OCI-LY1 (cell line): ENCODE results near the gene CHN2.

Experiments used
- H2AFZ ChIP-seq: fragments of 200-600 bp; sonication (generic), shearing (Covaris generic); 2 replicates; pipeline ENCODE4 v1.6.0; 2014; ENCODE audit warnings: antibody characterized with exemption, mild to moderate bottlenecking, low read length
- H3F3A ChIP-seq: fragments of 200-600 bp; sonication (generic), shearing (Covaris generic); 2 replicates; pipeline ENCODE4 v1.6.0; 2014; ENCODE audit warnings: mild to moderate bottlenecking, antibody characterized with exemption, low read length, moderate library complexity; ENCODE audit not compliant: insufficient read depth
- H3K27ac ChIP-seq: fragments of 200-600 bp; sonication (generic); 2 replicates; pipeline ENCODE4 v1.5.1; 2014; ENCODE audit warnings: low read length, mixed run types, mild to moderate bottlenecking, low read depth; ENCODE audit not compliant: poor library complexity, severe bottlenecking
- H3K27me3 ChIP-seq: fragments of 200-600 bp; sonication (generic); 2 replicates; pipeline ENCODE4 v1.6.0; 2014; ENCODE audit warnings: antibody characterized with exemption, mild to moderate bottlenecking, low read length, moderate library complexity; ENCODE audit not compliant: insufficient read depth
- H3K36me3 ChIP-seq: fragments of 200-600 bp; sonication (generic); 2 replicates; pipeline ENCODE4 v1.6.1; 2014; ENCODE audit warnings: mild to moderate bottlenecking, antibody characterized with exemption, low read length, moderate library complexity, mixed read lengths; ENCODE audit not compliant: insufficient read depth
- H3K4me1 ChIP-seq: fragments of 200-600 bp; sonication (generic); 2 replicates; pipeline ENCODE4 v1.5.1; 2014; ENCODE audit warnings: mild to moderate bottlenecking, low read length, moderate library complexity; ENCODE audit not compliant: insufficient read depth, severe bottlenecking
- H3K4me2 ChIP-seq: fragments of 200-600 bp; sonication (generic), shearing (Covaris generic); 2 replicates; pipeline ENCODE4 v1.6.1; 2014; ENCODE audit warnings: low read length
- H3K4me3 ChIP-seq: fragments of 200-600 bp; sonication (generic); 2 replicates; pipeline ENCODE4 v1.5.1; 2014; ENCODE audit warnings: low read length, low read depth, mild to moderate bottlenecking, mixed read lengths; ENCODE audit not compliant: poor library complexity, severe bottlenecking
- H3K79me2 ChIP-seq: fragments of 200-600 bp; shearing (Covaris generic); 2 replicates; pipeline ENCODE4 v1.6.1; 2016; ENCODE audit warnings: mixed run types, low read length, mixed read lengths; ENCODE audit not compliant: insufficient read depth
- H3K9ac ChIP-seq: fragments of 200-600 bp; sonication (generic), shearing (Covaris generic); 2 replicates; pipeline ENCODE4 v1.6.1; 2014; ENCODE audit warnings: mild to moderate bottlenecking, low read length, mixed read lengths
- H3K9me2 ChIP-seq: fragments of 200-600 bp; sonication (generic), shearing (Covaris generic); 2 replicates; pipeline ENCODE4 v1.6.1; 2014; ENCODE audit warnings: low read depth, mild to moderate bottlenecking, low read length, mixed read lengths
- H3K9me3 ChIP-seq: fragments of 200-600 bp; shearing (Covaris generic); 2 replicates; pipeline ENCODE4 v1.6.1; 2014; ENCODE audit warnings: low read length, mixed read lengths
- H4K20me1 ChIP-seq: fragments of 200-600 bp; sonication (generic), shearing (Covaris generic); 2 replicates; pipeline ENCODE4 v1.6.0; 2016; ENCODE audit warnings: mild to moderate bottlenecking, low read length; ENCODE audit not compliant: insufficient read depth
- EZH2 ChIP-seq: fragments of 200-600 bp; sonication (generic), shearing (Covaris generic); IDR thresholded peaks from 2 replicates; pipeline ENCODE4 v1.8.0; 2017; ENCODE audit warnings: borderline replicate concordance, mixed run types, mild to moderate bottlenecking, antibody characterized with exemption, low read length, moderate library complexity, mixed read lengths
- TF ChIP-seq, protein P1 (sequence below): fragments of 200-600 bp; sonication (generic), shearing (Covaris generic); IDR thresholded peaks from 2 replicates; pipeline ENCODE4 v1.5.1; 2017; ENCODE audit warnings: mild to moderate bottlenecking, antibody characterized with exemption, low read length, moderate library complexity, mixed read lengths

The CHN2 gene

DNA sequence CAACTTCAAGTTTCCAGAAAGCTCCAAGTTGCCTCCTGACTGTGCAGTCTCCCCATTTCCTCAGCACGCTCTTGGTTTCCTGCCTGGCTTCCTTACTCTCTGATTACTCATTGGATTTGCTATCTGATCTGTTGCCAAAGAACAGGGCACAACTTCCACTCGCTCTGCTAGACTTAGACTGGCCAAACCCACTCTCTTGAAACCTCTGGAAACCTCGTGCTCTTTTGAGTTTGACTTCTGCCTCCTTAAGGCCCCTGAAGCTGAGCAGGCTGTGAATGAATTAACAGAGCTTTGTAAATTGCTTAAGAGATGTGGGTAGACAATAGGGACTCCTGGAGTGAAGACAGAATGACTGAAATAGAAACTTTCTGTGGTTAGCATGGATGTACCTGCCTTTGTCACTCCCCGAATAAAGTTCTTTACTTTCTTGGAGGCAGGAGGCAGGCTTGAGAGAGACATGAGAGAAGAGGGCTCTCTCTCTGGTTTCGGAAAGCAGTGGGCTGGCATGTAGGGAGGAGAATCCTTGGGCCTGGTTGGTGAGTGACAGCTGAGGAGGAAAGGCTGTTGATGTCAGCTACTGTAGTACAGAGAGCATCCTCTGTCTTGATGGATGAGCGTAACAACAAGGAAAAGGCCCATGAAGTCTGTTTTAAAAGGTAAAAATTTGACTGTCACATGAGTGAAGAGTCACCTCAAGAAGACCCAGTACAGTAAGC is 70.8 kb downstream of the CHN2 start:
- Histone ChIP-seq H3K9me3 (no peaks in the 10 kb centered on the region), H3K9ac (no peak overlapping the region), H3K4me3 (no peak overlapping the region), H3K36me3 (no peaks in the 10 kb centered on the region), H4K20me1 (no peaks in the 10 kb centered on the region), H3K27me3 (0 out of 2 replicates have a peak, but pooled peaks cover 3% of the 10 kb centered on the region), H2AFZ (no peak overlapping the region), H3F3A (no peaks in the 10 kb centered on the region), H3K79me2 (no peaks in the 10 kb centered on the region), H3K9me2 (no peaks in the 10 kb centered on the region), H3K4me1 (no peaks in the 10 kb centered on the region), H3K4me2 (no peak overlapping the region), H3K27ac (no peak overlapping the region)
- TF ChIP-seq, protein P1, sequence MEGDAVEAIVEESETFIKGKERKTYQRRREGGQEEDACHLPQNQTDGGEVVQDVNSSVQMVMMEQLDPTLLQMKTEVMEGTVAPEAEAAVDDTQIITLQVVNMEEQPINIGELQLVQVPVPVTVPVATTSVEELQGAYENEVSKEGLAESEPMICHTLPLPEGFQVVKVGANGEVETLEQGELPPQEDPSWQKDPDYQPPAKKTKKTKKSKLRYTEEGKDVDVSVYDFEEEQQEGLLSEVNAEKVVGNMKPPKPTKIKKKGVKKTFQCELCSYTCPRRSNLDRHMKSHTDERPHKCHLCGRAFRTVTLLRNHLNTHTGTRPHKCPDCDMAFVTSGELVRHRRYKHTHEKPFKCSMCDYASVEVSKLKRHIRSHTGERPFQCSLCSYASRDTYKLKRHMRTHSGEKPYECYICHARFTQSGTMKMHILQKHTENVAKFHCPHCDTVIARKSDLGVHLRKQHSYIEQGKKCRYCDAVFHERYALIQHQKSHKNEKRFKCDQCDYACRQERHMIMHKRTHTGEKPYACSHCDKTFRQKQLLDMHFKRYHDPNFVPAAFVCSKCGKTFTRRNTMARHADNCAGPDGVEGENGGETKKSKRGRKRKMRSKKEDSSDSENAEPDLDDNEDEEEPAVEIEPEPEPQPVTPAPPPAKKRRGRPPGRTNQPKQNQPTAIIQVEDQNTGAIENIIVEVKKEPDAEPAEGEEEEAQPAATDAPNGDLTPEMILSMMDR, result no peak
- no peak for TF ChIP-seq EZH2

GRCh38 chr7:29269935-29270334 is 75.4 kb downstream of the CHN2 start:
- Histone ChIP-seq H3K27ac (no peak overlapping the region), H2AFZ (no peak overlapping the region), H3F3A (no peaks in the 10 kb centered on the region), H3K9ac (no peak overlapping the region), H3K27me3 (0 out of 2 replicates have a peak, but pooled peaks cover 3% of the 10 kb centered on the region), H3K4me1 (no peaks in the 10 kb centered on the region), H3K79me2 (no peaks in the 10 kb centered on the region), H3K4me2 (no peak overlapping the region), H3K9me3 (no peaks in the 10 kb centered on the region), H3K36me3 (no peaks in the 10 kb centered on the region), H3K4me3 (no peak overlapping the region), H3K9me2 (no peaks in the 10 kb centered on the region), H4K20me1 (no peaks in the 10 kb centered on the region)
- TF ChIP-seq, protein P1, result no peak
- TF ChIP-seq EZH2, result no peak

GRCh38 chr7:29270594-29271318 is 76.2 kb downstream of the CHN2 start:
- Histone ChIP-seq H3K27me3 (no peaks in the 10 kb centered on the region), H3K9ac (no peak overlapping the region), H3K9me3 (no peaks in the 10 kb centered on the region), H4K20me1 (no peaks in the 10 kb centered on the region), H3K9me2 (no peaks in the 10 kb centered on the region), H3F3A (no peaks in the 10 kb centered on the region), H3K27ac (no peak overlapping the region), H3K79me2 (no peaks in the 10 kb centered on the region), H3K36me3 (no peaks in the 10 kb centered on the region), H3K4me2 (no peak overlapping the region), H2AFZ (no peak overlapping the region), H3K4me3 (no peak overlapping the region), H3K4me1 (no peaks in the 10 kb centered on the region)
- TF ChIP-seq, protein P1, result no peak
- TF ChIP-seq EZH2, result no peak
